HG03442 (cell line): ENCODE results near the gene UNCX.
"Not testable (repeated sequence)": the region's sequence is repeated elsewhere in the genome, so short reads cannot be mapped to it uniquely, and the experiment has no call there.

Experiments
- ATAC-seq: cut with Tn5 transposase; IDR thresholded peaks from one replicate; pipeline ENCODE4 v1.9.1; 2021; ENCODE audit warnings: mild to moderate bottlenecking, moderate library complexity; ENCODE audit not compliant: unreplicated experiment

The UNCX gene

DNA sequence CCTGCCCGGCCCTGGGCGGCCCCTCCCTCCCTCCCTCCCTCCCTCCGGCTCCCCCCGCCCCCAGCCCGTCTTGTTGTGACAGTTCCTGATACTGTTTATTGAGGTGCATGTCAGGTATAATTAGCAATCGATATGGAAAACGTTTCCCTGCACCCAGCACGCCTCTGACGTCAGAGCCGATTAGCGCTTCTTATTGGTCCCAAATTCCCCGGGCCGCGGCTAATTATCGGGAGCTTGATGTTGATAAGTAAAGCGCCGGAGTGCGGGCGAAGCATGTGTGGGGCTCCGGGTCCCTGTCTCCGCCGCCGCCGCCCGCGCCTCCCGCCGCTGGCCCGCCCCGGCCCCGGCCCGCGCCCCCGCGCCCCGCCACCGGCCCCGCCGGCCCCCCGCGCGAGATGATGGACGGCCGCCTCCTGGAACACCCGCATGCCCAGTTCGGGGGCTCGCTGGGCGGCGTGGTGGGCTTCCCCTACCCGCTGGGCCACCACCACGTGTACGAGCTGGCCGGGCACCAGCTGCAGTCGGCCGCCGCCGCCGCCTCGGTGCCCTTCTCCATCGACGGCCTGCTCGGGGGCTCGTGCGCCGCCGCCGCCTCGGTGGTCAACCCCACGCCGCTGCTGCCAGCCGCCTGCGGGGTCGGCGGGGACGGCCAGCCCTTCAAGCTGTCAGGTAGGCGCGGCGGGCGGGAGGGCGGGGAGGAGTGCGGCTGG, at the start of gene UNCX:
Gene UNCX (plus strand): TSS at position 250 of the 710 bp plus-strand sequence. CDS start 146 bp downstream, at position 396.
- no peak for ATAC-seq

DNA sequence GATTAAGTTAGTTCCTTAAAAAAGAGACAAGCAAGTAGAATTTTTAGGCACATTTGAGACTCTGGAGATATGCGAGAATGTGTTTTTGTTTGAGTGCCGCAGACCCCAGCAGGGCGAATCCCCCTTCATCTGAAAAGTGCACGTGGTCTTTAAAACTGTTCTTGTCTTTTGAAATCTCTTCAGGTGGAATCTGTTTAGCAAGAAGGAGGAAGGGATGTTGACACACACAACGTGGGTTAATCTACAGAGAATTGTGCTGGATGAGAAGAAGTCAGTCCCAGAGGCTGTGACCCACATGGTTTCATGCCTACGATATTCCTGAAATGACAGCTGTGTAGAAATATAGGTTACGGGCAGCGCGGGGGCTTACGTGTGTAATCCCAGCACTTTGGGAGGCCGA, 45.5 kb upstream of the UNCX start:
- no peak for ATAC-seq

DNA sequence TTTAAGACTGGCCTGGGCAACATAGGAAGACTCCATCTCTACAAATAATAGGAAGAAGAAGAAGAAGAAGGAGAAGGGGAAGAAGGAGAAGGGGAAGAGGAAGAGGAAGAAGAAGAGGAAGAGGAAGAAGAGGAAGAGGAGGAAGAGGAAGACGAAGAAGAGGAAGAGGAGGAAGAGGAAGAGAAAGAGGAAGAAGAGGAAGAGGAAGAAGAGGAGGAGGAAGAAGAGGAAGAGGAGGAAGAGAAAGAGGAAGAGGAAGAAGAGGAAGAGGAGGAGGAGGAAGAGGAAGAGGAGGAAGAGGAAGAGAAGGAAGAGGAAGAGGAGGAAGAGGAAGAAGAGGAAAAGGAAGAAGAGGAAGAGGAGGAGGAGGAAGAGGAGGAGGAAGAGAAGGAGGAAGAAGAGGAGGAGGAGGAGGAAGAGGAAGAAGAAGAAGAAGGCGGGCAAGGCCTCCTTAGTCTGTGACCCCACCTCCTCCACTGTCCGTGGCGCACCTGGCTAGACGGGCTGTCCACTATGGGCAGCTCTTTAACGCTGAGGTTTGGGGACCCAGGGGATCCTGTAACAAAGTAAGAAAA, 43.9 kb upstream of the UNCX start:
- ATAC-seq, result no peak

DNA sequence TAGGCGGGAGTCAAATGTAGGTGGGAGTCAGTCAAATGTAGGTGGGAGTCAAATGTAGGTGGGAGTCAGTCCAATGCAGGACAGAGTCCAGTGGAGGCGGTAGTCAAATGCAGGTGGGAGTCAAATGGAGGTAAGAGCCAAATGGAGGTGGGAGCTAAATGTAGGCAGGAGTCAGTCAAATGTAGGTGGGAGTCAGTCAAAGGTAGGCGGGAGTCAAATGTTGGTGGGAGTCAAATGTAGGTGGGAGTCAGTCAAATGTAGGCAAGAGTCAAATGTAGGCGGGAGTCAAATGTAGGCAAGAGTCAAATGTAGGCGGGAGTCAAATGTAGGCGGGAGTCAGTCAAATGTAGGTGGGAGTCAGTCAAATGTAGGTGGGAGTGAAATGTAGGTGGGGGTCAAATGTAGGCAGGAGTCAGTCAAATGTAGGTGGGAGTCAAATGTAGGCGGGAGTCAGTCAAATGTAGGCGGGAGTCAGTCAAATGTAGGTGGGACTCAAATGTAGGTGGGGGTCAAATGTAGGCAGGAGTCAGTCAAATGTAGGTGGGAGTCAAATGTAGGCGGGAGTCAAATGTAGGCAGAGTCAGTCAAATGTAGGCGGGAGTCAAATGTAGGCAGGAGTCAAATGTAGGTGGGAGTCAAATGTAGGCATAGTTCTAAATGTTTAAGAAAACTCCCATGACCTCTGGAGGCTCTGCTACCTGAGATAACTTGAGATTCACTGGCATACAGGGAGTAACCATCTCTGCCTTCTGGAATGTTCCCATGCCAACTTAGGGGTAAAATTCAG, 42.5 kb upstream of the UNCX start:
- no peak for ATAC-seq

DNA sequence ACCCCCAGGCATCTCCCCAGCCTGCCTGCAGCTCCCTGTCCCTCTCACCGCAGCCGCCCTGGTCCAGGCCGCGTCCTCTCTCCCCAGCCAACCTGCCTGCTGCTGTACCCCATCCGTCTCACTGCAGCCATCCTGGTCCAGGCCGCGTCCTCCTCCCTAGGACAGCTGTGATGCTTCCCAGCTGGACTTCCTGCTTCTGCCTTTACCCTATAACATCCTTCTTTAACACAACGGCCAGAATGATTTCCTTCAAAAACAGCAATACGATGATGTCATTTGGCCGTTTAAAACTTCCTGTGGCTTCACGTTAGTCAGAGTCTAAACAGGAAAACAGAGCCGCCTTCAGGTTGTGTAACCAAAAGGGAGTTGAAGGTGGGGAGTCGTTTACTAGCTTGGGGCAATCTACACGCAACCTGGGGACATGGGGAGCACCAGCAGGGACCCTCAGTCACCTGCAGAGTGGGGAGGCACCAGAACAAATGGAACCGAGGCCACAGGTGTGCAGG, 40.4 kb upstream of the UNCX start:
- no peak for ATAC-seq

DNA sequence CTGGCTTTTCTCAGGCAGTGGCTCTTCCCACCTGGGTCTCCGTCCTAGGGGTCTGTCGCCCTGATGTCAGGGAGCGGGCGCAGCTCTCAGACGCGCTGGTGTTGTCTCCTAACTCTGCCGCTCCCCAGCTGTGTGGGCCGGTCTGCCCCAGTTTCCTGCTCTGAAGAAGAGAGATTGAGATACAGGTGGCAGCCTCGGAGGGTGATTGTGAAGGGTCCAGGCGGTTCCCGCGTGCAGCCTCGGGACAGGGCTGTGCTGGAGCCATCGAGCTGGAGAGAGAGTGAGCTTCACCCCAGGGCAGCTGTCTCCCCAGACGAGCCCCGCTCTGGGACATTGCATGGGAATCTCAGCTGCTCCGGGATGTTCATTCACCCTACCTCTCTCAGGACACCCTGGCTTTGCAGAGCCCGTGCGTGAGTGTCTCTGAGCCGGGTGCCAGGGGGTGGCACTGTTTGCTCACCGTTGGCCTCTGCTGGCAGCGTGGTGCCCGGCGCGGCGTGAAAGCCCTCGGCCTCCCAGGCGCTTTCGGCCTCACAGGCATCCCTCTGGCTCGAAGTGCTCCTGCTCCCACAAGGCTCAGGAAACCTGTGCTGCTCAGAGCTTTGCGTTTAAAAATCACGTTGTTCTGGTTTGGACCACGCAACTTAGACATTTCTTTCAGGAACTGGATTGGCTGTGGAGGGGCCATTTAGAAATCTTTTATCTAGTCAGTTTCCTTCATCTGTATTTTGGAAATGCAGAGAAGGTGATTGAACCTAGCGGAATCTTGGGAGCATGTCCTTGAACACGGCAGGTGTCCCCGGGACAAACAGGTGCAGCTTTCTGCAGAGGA, 38.9 kb upstream of the UNCX start:
- ATAC-seq, result no peak

DNA sequence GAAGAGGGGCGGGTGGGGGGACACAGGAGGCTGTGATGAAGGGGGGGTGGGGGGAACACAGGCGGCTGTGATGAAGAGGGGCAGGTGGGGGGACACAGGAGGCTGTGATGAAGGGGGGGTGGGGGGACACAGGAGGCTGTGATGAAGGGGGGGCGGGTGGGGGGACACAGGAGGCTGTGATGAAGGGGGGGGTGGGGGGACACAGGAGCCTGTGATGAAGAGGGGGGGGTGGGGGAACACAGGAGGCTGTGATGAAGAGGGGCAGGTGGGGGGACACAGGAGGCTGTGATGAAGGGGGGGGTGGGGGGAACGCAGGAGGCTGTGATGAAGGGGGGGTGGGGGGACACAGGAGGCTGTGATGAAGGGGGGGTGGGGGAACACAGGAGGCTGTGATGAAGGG, 36.2 kb upstream of the UNCX start:
- not testable (repeated sequence) for ATAC-seq

DNA sequence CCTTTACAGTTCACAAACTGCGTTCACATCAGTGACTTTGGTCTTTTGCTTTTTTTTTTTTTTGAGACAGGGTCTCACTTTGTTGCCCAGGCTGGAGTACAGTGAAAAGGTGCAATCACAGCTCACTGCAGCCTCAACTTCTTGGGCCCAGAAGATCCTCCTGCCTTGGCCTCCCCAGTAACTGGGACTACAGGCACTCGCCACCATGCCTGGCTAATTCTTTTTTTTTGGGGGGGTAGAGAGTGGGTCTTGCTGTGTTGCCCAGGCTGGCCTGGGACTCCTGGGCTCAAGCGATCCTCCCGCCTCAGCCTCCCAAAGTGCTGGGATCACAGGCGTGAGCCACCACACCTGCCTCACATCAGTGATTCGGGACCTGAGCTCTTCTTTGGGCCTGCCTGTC, 35.7 kb upstream of the UNCX start:
- ATAC-seq, result no peak

DNA sequence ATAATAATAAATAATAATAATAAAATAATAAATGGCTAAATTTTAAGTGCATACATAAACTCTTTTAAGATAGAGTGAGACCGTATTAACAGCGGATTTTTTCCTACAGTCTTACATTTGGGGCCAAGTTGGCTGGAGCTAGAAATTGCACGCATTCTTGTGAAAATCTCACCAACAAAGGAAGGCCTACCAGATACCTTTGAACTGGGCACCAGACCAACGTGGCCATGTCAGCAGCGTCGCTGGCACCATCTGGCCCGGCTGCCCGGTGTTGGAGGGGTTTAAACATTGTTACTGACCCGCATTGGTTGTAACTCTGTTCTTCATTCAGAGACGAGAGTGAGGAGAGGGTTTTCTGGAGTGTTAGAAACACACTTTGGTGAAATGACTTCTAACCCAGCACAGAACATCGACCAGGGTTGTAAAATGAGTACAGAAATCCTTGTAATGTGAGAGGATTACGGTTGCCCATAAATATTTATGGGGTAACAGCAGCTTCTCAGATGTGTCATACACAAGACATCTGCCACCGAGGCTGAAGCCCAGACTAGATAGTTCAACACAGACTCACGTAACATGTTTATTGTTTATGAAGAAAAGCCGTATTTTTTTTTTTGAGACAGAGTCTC, 34.6 kb upstream of the UNCX start:
- no peak for ATAC-seq

DNA sequence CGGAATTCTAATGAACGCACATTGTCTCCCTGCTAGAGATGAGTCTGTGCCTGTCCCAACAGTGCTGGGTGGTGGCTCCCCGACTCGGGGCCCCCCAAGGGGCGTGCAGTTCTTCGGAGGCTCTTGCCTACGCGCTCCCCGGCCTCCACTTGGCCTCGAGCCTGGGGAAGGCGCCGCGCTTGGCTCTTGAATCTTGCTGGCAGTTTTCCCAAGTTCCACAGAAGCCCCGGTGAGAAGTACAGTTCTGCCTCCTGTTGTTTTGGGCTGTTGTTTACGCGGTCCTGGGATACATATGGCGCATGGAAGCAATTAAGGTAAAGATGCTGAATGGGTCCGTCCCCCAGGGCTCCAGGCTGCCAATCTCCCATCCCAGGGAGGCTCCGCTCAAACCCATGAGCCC, 32.6 kb upstream of the UNCX start:
- no peak for ATAC-seq

DNA sequence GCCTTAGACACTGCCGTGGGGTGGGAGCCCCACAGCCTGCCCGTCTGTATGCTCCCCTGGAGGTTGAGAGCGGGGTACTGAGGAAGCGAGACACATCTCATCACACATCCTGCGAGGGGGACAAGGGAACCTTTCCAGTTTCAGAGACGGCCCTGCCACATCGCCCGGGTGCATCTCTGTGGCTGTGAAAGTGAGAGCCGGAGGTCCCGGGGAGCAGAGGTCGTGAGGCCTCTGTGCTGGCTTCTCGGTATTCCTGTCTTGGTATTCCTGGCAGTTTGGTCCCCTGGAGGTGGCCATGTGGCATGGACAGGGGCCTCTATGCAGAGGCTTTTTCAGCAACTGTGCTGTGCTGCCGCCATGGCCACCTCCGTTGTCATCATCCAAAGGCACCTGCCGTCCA, 30.8 kb upstream of the UNCX start:
- ATAC-seq, result no peak

DNA sequence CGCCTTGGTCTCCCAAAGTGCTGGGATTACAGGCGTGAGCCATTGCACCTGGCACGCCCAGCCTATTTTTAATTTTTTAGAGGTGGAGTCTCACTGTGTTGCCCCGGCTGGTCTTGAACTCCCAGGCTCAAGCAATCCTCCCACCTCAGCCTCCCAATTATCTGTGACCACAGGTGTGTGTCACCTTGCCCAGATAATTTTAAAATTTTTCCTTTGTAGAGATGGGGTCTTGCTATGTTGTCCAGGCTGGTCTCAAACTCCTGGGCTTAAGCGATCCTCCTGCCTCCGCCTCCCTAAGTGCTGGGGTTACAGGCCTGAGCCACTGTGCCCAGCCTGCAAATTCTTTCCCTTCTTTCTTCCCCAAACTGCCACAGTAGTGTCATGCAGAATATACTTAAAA, 29.8 kb upstream of the UNCX start:
- ATAC-seq, result not testable (repeated sequence)

DNA sequence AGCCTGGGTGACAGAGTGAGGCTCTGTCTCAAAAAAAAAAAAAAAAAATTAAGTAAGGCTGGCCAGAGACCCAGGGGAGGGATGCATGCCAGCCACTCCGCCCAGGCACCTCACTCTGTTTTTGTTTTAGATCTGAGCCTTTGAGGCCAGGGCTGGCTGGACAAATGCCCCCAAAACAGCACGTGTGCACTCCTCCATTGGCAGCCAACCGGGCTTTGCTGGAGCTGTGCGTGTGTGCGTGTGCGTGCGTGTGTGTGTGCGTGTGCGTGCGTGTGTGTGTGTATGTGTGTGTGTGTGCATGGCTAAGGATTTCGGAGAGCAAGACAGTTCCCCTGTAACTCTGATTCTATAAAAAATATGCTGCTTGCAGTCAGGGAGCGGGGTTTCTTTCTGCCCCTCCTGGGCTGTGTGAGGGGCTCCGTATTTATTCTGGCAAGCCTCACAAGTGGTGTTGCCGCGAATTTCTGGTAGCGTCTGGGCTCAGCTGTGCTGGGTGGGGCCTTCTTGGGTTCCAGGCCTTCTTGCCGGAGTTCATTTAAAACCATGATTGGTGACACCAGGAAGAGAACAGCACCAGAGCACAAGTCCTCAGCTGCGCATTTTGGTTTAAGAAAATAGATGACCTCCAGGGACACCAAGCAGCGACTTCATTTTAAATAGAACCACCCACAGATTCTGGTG, 28.1 kb upstream of the UNCX start:
- no peak for ATAC-seq

DNA sequence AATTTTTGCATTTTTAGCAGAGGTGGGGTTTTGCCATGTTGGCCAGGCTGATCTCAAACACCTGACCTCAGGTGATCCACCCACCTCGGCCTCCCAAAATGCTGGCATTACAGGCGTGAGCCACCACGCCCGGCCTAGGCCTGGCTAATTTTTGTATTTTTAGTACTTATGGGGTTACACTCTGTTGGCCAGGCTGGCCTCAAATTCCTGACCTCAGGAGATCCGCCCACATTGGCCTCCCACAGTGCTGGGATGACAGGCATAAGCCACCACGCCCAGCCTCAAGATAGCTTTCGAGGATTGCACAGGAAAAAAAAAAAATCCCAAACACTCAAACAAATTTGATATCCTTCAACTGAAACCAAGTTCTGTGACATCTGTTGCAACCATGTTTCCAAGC, 26.9 kb upstream of the UNCX start:
- not testable (repeated sequence) for ATAC-seq

DNA sequence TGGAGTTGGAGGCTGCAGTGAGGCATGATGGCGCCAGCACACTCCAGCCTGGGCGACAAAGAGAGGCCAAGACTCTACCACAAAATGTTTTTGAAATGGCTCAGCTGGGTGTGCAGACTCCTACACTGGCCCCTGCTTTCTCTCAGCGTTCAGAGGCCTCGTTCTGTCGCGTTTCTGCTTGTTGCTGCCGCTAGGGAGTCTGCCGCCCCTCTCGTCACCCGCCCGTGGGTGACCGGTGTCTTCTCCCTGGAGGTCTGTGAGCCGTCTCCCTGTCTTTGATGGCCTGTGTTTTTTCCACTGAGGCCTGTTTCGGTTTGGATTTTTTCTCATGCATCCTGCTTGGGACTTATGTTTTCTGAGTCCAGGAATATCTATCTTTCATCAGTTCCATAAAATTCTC, 23.6 kb upstream of the UNCX start:
- ATAC-seq, result no peak

DNA sequence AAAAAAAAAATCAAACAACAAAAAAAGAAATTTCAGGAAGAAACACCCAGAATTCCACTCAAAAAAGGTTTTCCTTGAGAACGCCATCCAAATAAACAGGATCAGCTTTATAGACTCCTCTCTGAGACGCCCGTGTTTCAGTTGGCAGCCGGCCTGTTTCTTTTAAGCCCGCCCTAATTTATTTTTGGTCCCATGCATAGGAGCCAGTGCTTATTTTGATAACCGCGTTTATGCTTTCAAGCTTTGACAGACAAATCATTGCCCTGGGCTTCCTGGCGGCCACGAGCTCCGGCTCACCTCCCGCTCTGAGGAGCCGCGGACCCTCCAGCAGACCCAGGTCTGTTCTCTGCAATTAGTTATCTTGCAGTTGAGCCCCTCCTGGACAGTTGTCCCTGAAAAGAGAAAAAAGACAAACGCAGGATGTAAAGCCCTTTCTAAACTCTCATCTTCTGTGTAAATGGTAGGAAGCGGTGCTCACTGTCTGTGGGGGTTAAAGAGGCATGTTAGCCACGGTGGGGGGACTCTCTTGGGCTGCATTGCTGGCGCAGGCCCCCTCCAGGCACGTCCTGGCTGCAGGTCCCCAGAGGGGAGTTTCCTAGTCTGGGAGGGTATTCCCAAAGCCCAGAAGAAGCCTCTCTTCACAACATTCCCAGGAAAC, 22.2 kb upstream of the UNCX start:
- ATAC-seq, result no peak

DNA sequence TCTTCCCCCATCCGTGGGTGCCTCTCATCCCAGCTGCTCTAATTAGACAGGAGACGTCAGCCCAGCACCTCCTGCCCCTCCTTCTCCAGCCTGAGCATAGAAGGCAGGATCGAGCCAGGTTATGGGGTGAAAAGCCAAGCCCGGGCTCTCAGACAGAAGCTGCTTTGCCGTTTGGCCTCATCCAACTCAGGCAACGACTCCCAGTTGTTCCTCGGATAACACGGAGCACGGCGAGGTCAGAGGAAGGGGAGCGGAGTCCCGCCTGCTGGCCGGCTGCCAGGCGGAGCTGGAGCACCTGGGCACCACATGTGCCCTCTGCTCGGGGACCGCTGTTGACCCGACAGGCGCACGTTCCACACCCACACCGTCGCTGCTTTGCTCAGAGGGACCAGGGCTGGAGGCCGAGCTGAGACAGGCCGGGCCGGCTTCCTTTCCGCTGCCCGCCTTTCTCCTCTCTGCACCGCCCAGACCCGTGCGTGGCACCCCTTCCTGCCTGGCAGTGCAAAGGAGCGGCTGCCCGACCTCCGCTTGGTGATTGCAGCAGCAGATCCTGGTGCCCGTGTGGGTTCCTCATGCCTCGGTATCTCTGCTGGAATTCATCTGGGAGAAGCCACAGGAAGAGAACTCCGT, 21.6 kb upstream of the UNCX start:
- ATAC-seq, result no peak

DNA sequence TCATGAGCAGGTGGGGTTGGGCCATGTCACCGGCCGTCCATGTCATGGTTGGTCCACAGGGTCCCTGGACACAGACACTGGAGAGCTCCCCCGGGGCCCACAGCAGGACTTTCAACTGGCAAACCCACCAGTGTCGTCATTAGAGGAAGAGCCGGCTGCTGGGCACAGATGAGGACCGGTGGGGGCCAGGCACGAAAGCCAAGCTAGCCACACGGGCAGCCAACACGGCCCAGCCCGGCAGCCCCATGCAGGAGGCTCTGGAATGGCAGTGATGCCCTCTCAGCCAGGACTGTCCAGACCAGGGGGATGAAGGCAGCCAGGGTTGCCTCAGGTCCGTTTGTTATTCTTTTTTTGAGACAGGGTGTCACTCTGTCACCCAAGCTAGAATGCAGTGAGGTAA, 21.1 kb upstream of the UNCX start:
- no peak for ATAC-seq

DNA sequence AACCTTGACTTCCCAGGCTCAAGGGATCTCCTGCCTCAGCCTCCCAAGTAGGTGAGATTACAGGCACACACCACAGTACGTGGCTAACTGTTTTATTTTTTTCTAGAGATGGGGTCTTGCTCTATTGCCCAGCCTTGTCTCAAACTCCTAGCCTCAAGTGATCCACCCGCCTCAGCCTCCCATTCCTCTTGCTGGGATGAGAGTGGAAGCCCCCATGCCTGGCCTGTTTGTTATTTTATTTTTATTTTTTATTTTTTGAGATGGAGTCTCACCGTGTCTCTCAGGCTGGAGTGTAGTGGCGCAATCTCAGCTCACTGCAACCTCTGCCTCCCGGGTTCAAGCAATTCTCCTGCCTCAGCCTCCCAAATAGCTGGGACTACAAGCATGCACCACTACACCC, 20.6 kb upstream of the UNCX start:
- ATAC-seq, result not testable (repeated sequence)
